Measurements from ENCODE around the gene COMMD9.

COMMD9 gene

GRCh38 chr11:36251823-36252222 lies 37.4 kb downstream of the COMMD9 start:
- DNase-seq: no peak

DNA sequence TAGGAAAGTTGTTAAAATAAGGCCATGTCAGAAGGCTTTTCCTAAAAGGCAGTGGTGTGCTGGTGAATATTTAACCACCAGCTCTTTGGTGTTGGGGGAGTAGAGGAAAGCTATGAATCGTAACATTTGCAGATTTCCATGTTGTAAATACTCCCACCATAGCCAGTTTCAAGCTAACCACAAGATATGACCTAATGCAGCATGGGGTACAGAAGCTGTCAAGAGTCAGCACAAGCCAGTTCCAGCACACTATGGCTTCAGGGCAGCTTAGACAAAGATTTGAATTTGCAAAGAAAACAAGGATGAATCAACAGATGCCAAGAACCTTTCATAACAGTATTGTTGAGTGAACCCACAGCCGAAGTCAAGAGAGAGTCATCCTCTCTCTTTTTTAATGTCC lies 40.0 kb downstream of the COMMD9 start:
- DNase-seq: no peak

- no peak for DNase-seq
Measured at GRCh38 chr11:36248436-36248835, 40.8 kb downstream of the COMMD9 start.

DNA sequence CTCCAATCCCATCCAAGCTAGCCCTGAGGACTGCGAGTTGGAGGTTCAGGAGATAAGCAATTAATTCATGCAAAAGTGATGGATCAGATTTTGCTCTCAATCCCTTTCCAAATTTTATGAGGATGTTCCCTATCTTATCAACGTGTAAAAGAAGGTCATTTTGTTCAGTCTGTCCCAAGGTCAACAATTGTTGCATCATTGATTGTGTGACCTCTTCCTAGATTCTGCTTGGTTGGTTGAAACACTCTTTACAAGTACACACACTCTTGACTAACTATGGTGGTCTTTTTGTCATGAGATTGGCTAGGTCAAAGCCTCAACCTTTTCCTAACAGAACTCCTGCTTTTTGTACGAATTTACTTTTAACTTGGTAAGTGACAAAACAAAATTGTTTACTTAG lies 41.7 kb downstream of the COMMD9 start:
- DNase-seq: no peak

DNA sequence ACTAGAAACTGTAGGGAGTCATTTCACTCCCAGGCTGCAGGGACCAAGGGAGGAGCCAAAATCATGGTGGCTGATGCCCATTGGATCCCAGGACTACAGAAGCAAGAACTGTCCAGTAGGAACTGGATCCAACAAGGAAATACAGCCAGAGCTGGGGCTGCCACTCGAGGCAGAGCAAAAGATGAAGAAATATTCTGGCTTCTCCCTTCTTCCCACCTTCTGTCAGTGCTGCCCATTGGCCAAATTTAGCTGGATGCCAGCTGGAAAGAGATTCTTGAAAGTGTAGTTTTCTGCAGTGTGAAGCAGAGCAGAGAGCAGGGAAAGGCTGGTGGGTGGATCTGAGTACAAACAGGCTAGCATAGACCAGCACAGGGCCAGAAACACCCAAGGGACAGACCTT lies 45.6 kb downstream of the COMMD9 start:
- DNase-seq: no peak

DNA sequence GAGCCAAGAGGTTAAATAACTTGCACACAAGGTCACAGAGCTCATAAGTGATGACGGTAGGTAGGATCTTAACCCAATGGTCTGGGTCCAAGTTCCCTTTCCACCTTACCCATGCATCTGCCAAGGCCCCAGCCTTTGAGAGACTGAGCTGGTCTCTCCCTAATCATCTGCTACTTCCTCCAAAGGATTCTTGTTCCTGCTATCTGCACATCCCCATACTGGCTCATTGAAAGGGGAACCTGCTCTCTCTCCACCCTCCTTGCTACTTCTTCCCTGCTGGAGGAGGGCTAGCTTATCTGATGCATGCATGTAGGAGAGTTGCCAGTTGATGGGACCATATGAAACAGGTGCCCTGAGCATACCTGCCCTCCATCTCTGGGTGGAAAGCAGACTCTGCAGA lies 47.7 kb downstream of the COMMD9 start:
- DNase-seq: no peak

GRCh38 chr11:36240801-36241200 lies 48.4 kb downstream of the COMMD9 start:
- DNase-seq: no peak

DNA sequence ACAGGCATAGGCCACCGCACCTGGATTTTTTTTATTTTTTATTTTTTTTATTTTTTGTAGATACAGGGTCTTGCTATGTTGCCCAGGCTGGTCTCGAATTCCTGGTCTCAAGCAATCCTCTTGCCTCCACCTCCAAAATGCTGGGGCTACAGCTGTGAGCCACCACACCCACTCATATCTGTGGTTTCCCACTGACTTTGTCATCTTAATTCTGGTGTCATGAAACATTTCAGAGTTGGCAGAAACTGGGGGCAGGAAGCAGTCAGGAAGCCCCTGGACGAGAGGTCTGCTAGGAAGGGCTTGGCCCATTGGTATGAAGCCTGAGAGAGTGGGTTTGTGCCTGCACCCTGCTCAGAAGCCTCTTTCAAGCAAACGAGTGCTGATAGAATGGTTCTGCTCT lies 49.1 kb downstream of the COMMD9 start:
- no peak for DNase-seq

DNA sequence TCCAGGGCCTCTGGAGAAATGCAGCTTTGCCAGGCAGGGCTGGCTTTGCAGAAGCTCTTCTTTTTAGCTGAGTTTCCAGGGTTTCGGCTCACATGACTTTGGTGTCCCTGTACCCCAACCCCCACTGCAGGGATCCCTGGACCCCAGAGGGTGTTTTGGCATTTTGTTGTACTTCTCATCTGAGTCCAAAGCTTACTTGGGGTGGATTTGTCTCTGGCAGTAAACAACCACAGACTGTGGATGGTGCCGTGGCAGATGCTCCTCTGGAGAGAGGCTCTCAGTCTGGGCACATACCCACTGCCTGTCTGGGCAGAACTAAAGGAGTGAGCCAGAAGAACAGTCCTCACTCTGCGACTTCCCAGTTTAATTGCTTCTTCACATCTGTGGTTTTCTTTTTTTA lies 49.6 kb downstream of the COMMD9 start:
- no peak for DNase-seq

- no peak for DNase-seq
Measured at GRCh38 chr11:36238881-36239280, 50.3 kb downstream of the COMMD9 start.

GRCh38 chr11:36238036-36238631 lies 51.1 kb downstream of the COMMD9 start:
- no peak for DNase-seq

GRCh38 chr11:36237391-36237790 lies 51.8 kb downstream of the COMMD9 start:
- no peak for DNase-seq

DNA sequence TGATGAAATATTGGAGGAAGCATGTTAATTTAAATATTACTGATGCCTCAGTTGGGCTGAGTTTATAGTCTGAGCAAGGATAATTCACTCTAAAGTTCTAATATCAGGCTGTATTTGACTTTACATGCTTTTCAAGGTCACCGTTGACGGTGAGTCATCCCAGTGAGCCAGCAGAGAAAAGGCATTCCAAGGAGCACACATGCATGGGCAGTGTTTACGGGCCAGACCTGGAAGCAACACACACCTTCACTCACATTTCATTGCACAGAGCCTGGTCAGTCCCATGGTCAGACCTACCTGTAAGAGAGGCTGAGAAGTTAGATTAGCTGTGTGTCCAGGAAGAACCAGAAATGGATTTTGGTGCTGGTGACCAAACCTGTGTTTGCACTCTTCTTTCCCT lies 53.5 kb downstream of the COMMD9 start:
- no peak for DNase-seq

DNA sequence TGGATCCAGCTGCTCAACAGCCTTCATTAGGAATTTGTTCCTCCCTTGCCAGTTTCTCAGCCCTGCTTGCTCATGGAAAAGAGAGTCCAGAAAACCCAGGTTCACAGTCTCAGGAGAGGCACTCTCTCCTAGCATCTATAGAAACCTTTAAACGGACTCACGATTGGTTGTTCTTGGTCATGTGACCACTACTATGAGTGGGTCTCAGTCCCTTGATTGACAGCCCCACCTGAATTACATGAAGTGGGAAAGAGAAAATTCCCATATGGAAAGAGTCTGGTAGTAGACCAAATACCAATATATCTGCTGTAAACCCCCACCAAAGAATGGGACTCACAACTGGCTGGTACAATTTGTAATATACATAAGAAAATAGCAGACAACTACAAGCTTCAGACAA lies 54.4 kb downstream of the COMMD9 start:
- no peak for DNase-seq

DNA sequence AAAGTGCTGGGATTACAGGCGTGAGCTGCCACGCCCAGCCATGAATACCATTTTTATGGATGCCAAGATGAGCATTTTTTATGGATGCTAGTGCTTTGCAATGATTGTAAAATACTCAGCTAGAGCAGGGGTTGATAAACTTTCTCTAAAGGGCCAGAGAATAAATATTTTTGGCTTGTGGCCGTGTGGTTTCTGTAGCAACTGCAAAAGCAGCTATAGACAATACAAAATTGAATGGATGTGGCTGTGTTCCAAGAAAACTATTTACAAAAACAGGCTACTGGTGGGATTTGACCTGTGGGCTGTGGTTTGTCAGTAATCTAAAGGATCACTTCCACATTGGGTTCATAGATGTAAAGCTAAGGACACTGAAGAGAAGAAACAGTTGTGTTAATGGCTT lies 56.0 kb downstream of the COMMD9 start:
- DNase-seq: no peak

DNA sequence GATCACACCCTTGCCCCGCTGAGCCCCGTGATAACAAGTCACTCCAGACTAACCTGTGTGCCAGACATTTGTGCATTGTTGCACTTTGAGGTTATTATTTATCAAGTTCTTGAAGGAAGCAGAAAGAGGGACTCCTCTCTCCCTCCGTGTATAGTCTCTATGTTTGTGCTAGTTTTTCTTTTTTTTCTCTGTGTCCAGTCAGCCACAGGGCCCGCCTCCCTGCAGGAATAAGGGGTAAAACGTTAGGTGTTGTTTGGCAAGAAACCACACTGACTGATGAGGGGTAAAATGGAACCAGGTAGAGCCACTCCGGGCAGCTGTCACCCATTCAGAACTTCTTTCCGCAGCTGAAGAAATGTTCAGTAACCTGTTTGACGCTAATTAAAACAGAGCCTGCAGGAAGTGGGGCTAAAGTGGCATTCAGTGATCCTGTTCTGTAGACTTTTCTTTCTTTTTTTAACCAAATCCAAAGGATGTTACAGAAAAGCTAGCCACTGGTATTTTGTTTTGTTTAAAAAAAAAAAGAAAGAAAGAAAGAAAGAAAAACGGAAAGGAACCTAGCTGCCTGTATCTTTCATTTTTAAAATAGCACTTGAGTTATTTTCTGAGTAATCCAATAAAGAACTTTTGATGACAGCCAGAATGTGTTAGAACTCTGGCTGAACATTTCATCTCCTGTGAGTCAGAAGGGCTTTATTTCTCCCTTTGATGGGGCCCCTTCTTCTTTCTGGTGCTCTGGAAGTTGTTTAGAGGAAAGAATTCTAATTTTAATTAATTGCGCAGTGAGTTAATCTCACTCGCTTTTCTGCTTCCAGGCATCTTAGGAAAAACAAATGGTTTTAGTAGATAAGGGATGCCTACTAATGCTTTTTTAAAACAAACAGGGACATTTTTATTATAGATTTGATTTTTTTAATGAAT lies 58.2 kb downstream of the COMMD9 start:
- no peak for DNase-seq

GRCh38 chr11:36229091-36229705 lies 60.0 kb downstream of the COMMD9 start:
- DNase-seq: no peak

DNA sequence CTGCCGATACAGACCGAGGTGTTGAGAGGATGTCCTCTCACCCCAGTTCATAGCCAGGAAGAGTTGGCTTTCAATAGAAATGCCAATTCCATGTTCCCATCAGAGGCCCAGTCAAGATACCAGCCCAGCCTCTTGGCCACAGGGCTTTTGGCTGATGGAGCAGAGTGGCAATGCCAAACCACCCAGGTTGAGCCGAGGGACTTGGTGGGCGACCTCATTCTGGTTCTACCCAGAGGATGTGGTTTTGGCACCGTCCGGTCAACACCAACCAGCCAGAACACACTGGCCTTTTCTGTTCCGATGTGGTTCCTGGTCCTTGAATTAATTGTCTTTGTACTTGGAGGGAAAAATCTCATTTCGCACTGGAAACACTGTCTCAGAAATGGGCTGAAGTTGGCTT lies 60.5 kb downstream of the COMMD9 start:
- no peak for DNase-seq

GRCh38 chr11:36227044-36227443 lies 62.2 kb downstream of the COMMD9 start:
- no peak for DNase-seq

DNA sequence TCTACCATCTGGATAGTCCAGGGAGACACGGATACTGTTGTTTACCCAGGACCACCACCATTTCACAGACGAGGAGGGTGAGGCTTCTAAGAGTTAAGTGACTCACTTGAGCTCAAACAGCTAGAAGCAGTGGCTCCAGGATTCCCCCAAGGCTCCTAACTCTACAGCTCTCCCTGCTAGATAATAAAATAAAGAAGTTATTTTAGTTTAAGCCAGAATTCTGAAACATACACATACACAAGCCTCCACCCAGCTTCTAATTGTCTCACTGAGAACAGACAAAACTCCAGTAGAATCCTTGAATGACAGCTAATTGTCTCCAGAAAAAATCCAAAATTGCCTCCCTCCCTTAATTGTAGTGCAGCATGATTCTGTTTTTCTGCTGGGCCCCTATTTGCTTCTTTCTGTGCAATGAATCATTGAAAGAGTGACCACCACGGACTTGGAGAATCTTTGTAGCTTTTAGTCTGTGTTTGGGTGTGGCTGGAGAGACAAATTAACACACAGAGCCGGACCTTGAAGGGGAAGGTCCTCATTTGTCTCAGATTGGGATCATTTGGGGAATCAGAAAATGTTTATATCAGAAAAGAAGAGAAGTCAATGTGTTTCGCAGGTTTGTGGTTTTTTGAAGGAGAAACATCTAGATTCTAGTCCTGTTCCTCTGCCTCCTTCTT lies 64.9 kb downstream of the COMMD9 start:
- DNase-seq: no peak

GRCh38 chr11:36222831-36223635 lies 66.2 kb downstream of the COMMD9 start:
- DNase-seq: no peak

Data from activated T-cell treated with anti-CD3 and anti-CD28 coated beads, Interleukin-2, amount 50 U/mL, for 48 hours (primary cell).